HepG2 (cell line): ENCODE data around the gene RAPGEF6. TPM values are rescaled to one million over a fixed set of nuclear protein-coding genes. Genes with fewer than 3 reads are reported as not detected.

Source experiments
- ATAC-seq: fragments of 200-7000 bp; cut with Tn5 transposase; 3 replicates; pipeline ENCODE4 v1.9.1; 2020; ENCODE audit warnings: mild to moderate bottlenecking, moderate library complexity
- BruUV-seq: library from RNA; stranded (reverse); fragments of 400-500 nt; replicated peaks from 2 replicates; lab custom pipeline; 2021; lab: Mats Ljungman, UMichigan
- CTCF ChIA-PET: fragments of 300-600 bp; formaldehyde crosslinking; extraction: SDS; loops from one replicate; lab custom pipeline; 2021; ENCODE audit warnings: low total read pairs, inconsistent platforms, low intra/inter-chr PET ratio; lab: Yijun Ruan, JAX
- POLR2A ChIA-PET: fragments of 350-600 bp; sonication (Branson Sonifier 250); formaldehyde crosslinking; loops from one replicate; lab custom pipeline; 2020; ENCODE audit warnings: antibody characterized with exemption, inconsistent platforms; lab: Yijun Ruan, JAX
- DNase-seq: peaks from one replicate; pipeline ENCODE4 v3.0.0-alpha.2; 2015; ENCODE audit warnings: low spot score
- FAIRE-seq: peaks from 3 replicates; lab custom pipeline; 2011; peaks lifted over from hg19 to GRCh38; lab: Jason Lieb, UNC
- H2AFZ ChIP-seq: one replicate; pipeline ENCODE4 v1.6.1; 2011; ENCODE audit warnings: low read length, inconsistent platforms
- H3K27ac ChIP-seq: fragments of 300-600 bp; 3 replicates; pipeline ENCODE4 v1.8.0; 2011; ENCODE audit warnings: mixed run types, mild to moderate bottlenecking, mixed read lengths, low read length, inconsistent platforms; ENCODE audit not compliant: insufficient read depth; ENCODE audit errors: extremely low read length
- H3K27me3 ChIP-seq, 2 experiments: fragments of 200-600 bp in 1 of 2; 2 replicates in 1 of 2; 3 replicates in 1 of 2; pipeline versions ENCODE4 v1.6.0 to v1.8.0; 2011; ENCODE audit warnings: low read length in 2 of 2, mild to moderate bottlenecking in 2 of 2, moderate library complexity in 2 of 2, inconsistent platforms in 1 of 2; ENCODE audit not compliant: insufficient read depth in 2 of 2, control insufficient read depth in 1 of 2
- H3K36me3 ChIP-seq, 2 experiments: fragments of 200-600 bp in 1 of 2; replicated peaks in 1 of 2; 2 replicates in 1 of 2; 3 replicates in 1 of 2; pipeline versions ENCODE4 v1.5.1 to v1.8.0; 2011; ENCODE audit warnings: low read length in 2 of 2, inconsistent platforms in 1 of 2; ENCODE audit not compliant: insufficient read depth in 2 of 2, control insufficient read depth in 1 of 2
- H3K4me1 ChIP-seq: 2 replicates; pipeline ENCODE4 v1.5.1; 2012; ENCODE audit warnings: low read length, inconsistent platforms; ENCODE audit not compliant: insufficient read depth
- H3K4me2 ChIP-seq: 2 replicates; pipeline ENCODE4 v1.6.0; 2011; ENCODE audit warnings: low read depth, low read length, inconsistent platforms
- H3K4me3 ChIP-seq, 3 experiments: fragments of 200-600 bp in 1 of 3; sonication (generic), shearing (Covaris generic) in 1 of 3; replicated peaks in 1 of 3; 2 replicates each; pipeline ENCODE4 v1.5.1; 2011 to 2016; ENCODE audit warnings: low read length in 3 of 3, inconsistent platforms in 2 of 3, low read depth in 2 of 3, mild to moderate bottlenecking in 2 of 3, control low read depth in 1 of 3, mixed read lengths in 1 of 3; ENCODE audit not compliant: insufficient read depth in 1 of 3
- H3K79me2 ChIP-seq: one replicate; pipeline ENCODE4 v1.6.1; 2011; ENCODE audit warnings: low read length, inconsistent platforms; ENCODE audit not compliant: insufficient read depth
- H3K9ac ChIP-seq: 2 replicates; pipeline ENCODE4 v1.6.0; 2011; ENCODE audit warnings: mild to moderate bottlenecking, low read depth, low read length, inconsistent platforms; ENCODE audit not compliant: insufficient read depth
- H3K9me3 ChIP-seq: 2 replicates; pipeline ENCODE4 v1.5.1; 2012; ENCODE audit warnings: mild to moderate bottlenecking, low read length
- H4K20me1 ChIP-seq: 2 replicates; pipeline ENCODE4 v1.6.0; 2011; ENCODE audit warnings: inconsistent platforms, mild to moderate bottlenecking, low read length, moderate library complexity; ENCODE audit not compliant: insufficient read depth
- FOSL1 ChIP-seq: sonication (generic); formaldehyde crosslinking; IDR thresholded peaks from 2 replicates; pipeline ENCODE4 v1.9.0; 2021; ENCODE audit warnings: missing genetic modification reagents, borderline replicate concordance
- FOXA3 ChIP-seq: IDR thresholded peaks from 2 replicates; pipeline ENCODE4 v1.6.1; 2016; ENCODE audit warnings: missing genetic modification reagents, missing compliant biosample characterization
- KLF13 ChIP-seq: sonication (generic); formaldehyde crosslinking; IDR thresholded peaks from 2 replicates; pipeline ENCODE4 v1.4.0; 2020; ENCODE audit warnings: mild to moderate bottlenecking, missing genetic modification reagents
- MAF1 ChIP-seq: sonication (generic); formaldehyde crosslinking; IDR thresholded peaks from 2 replicates; pipeline ENCODE4 v1.5.0; 2020; ENCODE audit warnings: missing genetic modification reagents, borderline replicate concordance
- MBNL3 ChIP-seq: fragments of 250-450 bp; sonication (Bioruptor Pico); conservative IDR thresholded peaks from 2 replicates; pipeline ENCODE4 v1.8.0; 2022; ENCODE audit warnings: mild to moderate bottlenecking, inconsistent platforms
- MXD4 ChIP-seq: IDR thresholded peaks from 2 replicates; pipeline ENCODE4 v1.6.1; 2016; ENCODE audit warnings: mild to moderate bottlenecking, missing biosample characterization, missing genetic modification reagents
- TCF12 ChIP-seq, 2 experiments: fragments of 450-650 bp in 1 of 2; sonication (generic) in 1 of 2; formaldehyde crosslinking in 1 of 2; IDR thresholded peaks; 2 replicates each; pipeline versions ENCODE4 v1.6.1 to v1.8.0; 2017 to 2022; ENCODE audit warnings: antibody characterized with exemption in 1 of 2, mild to moderate bottlenecking in 1 of 2, missing genetic modification reagents in 1 of 2, moderate library complexity in 1 of 2
- ZFP36 ChIP-seq: fragments of 150-350 bp; IDR thresholded peaks from 2 replicates; pipeline ENCODE4 v1.6.1; 2018; ENCODE audit warnings: borderline replicate concordance, low read length, low read depth; ENCODE audit not compliant: partially characterized antibody
- ZNF564 ChIP-seq: sonication (generic); formaldehyde crosslinking; IDR thresholded peaks from 2 replicates; pipeline ENCODE4 v1.8.1; 2023; ENCODE audit warnings: mild to moderate bottlenecking, missing genetic modification reagents
- ZNF761 ChIP-seq: sonication (generic); formaldehyde crosslinking; conservative IDR thresholded peaks from 2 replicates; pipeline ENCODE4 v1.4.0; 2020; ENCODE audit warnings: mild to moderate bottlenecking, missing genetic modification reagents
- ZNF781 ChIP-seq: sonication (generic); formaldehyde crosslinking; IDR thresholded peaks from 2 replicates; pipeline ENCODE4 v1.5.1; 2020; ENCODE audit warnings: borderline replicate concordance, mild to moderate bottlenecking, missing genetic modification reagents; ENCODE audit errors: not compliant biosample characterization
- ZNF782 ChIP-seq: sonication (generic); formaldehyde crosslinking; IDR thresholded peaks from 2 replicates; pipeline ENCODE4 v1.4.0; 2020; ENCODE audit warnings: missing genetic modification reagents, mild to moderate bottlenecking, borderline replicate concordance
- ZXDC ChIP-seq: sonication (generic); formaldehyde crosslinking; IDR thresholded peaks from 2 replicates; pipeline ENCODE4 v1.5.0; 2020; ENCODE audit warnings: mild to moderate bottlenecking, missing genetic modification reagents
- WGBS: methylation state at CpG from one replicate; pipeline ENCODE4 v1.1.6; 2017; ENCODE audit warnings: low lambda C conversion rate; 5-methylcytosine and 5-hydroxymethylcytosine counted together
- in situ Hi-C: cut with HindIII; loops from 2 replicates; pipeline ENCODE4 v1.10.0; 2017; ENCODE audit warnings: low pct_unique_long_range_greater_than_20kb; ENCODE audit not compliant: extremely low pct_ligation_motif_present
- intact Hi-C: fragments of 100-400 bp; cut with micrococcal nuclease; formaldehyde crosslinking; loops from one replicate; pipeline ENCODE4 v1.10.0; 2022; ENCODE audit not compliant: unreplicated experiment
- polyA plus RNA-seq, 8 experiments: library from polyadenylated mRNA; depleted of rRNA in 3 of 8; stranded (reverse) in 7 of 8; unstranded in 1 of 8; fragments of >200 nt; fragmentation: Illumina TruSeq in 4 of 8; extraction: Trizol in 4 of 8; gene quantifications; 2 replicates each; pipeline versions ENCODE4 v1.2.1 to v1.2.3, GENCODE V29; 2011 to 2016; ENCODE audit warnings: low read depth in 4 of 8, missing spikeins in 1 of 8, mixed read lengths in 1 of 8; ENCODE audit not compliant: insufficient read depth in 1 of 8
- total RNA-seq, 5 experiments: library from RNA; depleted of rRNA; stranded (reverse); fragments of >200 nt; fragmentation: Illumina TruSeq; extraction: Trizol; gene quantifications; 2 replicates each; pipeline ENCODE4 v1.2.3, GENCODE V29; 2016; ENCODE audit warnings: low read depth in 1 of 5
- TF ChIP-seq, protein P1 (sequence below): IDR thresholded peaks from 2 replicates; pipeline ENCODE4 v1.6.1; 2016; ENCODE audit warnings: control low read depth
- TF ChIP-seq, protein P2 (sequence below): sonication (generic); formaldehyde crosslinking; IDR thresholded peaks from 2 replicates; pipeline ENCODE4 v1.5.1; 2020; ENCODE audit warnings: missing genetic modification reagents, mild to moderate bottlenecking, borderline replicate concordance

RAPGEF6 gene
- total and polyA plus RNA-seq, 2 of the 13 experiments (the other 11 are each of a cell fraction or from before 2014, with no cell fraction given), result 7.7 to 24.6 TPM

DNA sequence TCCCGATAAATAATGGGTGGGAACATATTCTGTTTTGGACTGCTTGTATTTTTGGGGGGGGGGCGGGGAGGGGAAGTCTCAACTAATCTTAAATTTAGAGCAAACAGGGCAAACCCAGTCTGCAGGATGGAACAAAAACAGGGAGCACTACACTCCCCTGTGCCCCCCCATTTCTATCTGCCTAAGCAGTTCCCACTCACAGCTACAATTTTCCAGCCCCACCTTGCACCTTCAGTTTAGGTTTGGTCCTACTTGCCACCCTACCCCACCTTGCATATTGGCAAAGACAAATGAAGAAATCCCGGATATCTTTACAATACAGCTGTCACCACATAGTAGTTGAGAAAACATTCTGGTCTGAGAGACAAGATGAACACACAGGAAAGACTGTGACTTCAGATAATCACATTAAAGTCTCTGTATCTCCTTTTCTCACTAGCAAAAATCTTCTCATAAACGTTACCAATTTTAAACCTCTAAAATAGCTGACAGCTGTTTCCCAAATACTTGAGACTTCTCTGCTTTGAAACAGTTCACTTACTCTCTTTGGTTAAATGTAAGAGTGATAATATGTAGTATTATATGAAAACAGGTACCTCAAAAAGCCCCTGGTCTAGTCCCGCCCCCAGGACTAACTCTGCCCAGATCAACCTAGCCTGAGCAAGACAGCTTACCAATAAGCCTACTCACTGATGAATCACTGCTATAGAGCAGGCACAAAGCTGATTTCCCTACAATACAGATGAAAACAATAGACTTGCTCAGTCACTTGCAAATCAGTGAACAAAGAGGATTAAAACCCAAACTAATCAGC, 5.2 kb upstream of the RAPGEF6 start:
- ChIA-PET POLR2A (interaction anchor here (1.2 to 1.8 kb wide), 3 partner anchors 31 to 366 kb away, joined by 3 to 5 read pairs (median 4); partner anchors contain the start of gene FNIP1), CTCF (interaction anchor here (1.5 kb wide), 1 partner anchor 51 kb away, joined by 4 read pairs; no protein-coding TSS in a partner anchor)
- no peaks in the 10 kb centered on the region for H3K79me2 ChIP-seq
- H3K27me3 ChIP-seq, result no peaks in the 10 kb centered on the region
- no peak overlapping the region for H3K27ac ChIP-seq
- H2AFZ ChIP-seq, result no peak overlapping the region
- no peaks in the 10 kb centered on the region for H3K9me3 ChIP-seq
- FAIRE-seq, result no peak
- no peak overlapping the region for H3K4me3 ChIP-seq
- BruUV-seq, result no TSS peak
- intact Hi-C loops (no loop called here), in situ Hi-C loops (no loop called here)
- peaks cover 0 to 14% of the 10 kb centered on the region in 2 experiments; a peak in 2 of 5 replicates for H3K36me3 ChIP-seq
- peaks cover 10% of the 10 kb centered on the region for H3K4me1 ChIP-seq
- H3K9ac ChIP-seq, result no peak overlapping the region
- WGBS, result 91% methylated on average over 5 of the region's 5 CpGs
- DNase-seq, result no peak
- ATAC-seq, result no peak; the same call in 2 of the 3 replicates
- H4K20me1 ChIP-seq, result no peaks in the 10 kb centered on the region
- no peak overlapping the region for H3K4me2 ChIP-seq
- TF ChIP-seq MBNL3 (CRISPR knock-in tag) (no peak), ZNF782 (CRISPR knock-in tag) (no peak), KLF13 (CRISPR knock-in tag) (no peak), ZNF781 (CRISPR knock-in tag) (no peak), TCF12 (IDR thresholded peaks at IDR 0.05) (no peak), TCF12 (CRISPR knock-in tag; IDR thresholded peaks at IDR 0.05) (no peak), ZNF761 (CRISPR knock-in tag) (no peak), MAF1 (no peak), FOSL1 (CRISPR knock-in tag) (no peak), ZFP36 (no peak), ZNF564 (CRISPR knock-in tag) (no peak), MXD4 (CRISPR knock-in tag) (no peak), FOXA3 (no peak), ZXDC (CRISPR knock-in tag) (no peak)
- TF ChIP-seq, protein P1, sequence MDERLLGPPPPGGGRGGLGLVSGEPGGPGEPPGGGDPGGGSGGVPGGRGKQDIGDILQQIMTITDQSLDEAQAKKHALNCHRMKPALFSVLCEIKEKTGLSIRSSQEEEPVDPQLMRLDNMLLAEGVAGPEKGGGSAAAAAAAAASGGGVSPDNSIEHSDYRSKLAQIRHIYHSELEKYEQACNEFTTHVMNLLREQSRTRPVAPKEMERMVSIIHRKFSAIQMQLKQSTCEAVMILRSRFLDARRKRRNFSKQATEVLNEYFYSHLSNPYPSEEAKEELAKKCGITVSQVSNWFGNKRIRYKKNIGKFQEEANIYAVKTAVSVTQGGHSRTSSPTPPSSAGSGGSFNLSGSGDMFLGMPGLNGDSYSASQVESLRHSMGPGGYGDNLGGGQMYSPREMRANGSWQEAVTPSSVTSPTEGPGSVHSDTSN (CRISPR knock-in tag), result no peak
- TF ChIP-seq, protein P2, sequence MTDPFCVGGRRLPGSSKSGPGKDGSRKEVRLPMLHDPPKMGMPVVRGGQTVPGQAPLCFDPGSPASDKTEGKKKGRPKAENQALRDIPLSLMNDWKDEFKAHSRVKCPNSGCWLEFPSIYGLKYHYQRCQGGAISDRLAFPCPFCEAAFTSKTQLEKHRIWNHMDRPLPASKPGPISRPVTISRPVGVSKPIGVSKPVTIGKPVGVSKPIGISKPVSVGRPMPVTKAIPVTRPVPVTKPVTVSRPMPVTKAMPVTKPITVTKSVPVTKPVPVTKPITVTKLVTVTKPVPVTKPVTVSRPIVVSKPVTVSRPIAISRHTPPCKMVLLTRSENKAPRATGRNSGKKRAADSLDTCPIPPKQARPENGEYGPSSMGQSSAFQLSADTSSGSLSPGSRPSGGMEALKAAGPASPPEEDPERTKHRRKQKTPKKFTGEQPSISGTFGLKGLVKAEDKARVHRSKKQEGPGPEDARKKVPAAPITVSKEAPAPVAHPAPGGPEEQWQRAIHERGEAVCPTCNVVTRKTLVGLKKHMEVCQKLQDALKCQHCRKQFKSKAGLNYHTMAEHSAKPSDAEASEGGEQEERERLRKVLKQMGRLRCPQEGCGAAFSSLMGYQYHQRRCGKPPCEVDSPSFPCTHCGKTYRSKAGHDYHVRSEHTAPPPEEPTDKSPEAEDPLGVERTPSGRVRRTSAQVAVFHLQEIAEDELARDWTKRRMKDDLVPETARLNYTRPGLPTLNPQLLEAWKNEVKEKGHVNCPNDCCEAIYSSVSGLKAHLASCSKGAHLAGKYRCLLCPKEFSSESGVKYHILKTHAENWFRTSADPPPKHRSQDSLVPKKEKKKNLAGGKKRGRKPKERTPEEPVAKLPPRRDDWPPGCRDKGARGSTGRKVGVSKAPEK, result no peak
